Measurements from ENCODE around the gene DDX56.

Gene DDX56

DNA sequence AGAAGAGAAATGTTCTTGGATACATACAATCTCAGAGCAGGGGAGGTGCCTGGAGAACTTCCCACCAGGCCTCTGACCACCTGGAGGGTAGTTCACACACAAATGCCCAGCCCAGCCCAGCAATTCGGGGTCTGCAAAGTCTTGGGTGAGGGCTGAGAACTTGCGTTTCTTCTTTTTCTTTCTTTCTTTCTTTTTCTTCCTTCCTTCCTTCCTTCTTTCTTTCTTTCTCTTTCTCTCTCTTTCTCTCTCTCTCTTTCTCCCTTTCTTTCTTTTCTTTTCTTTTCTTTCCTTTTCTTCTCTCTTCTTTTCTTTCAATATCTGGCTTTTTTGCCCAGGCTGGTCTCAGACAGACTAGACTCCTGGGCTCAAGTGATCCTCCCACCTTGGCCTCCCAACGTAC, 54.9 kb downstream of the DDX56 start (continued):
- TF ChIP-seq BACH2 (CRISPR knock-in tag; IDR thresholded peaks at IDR 0.05; ENCODE audit: borderline replicate concordance), result no peak

DNA sequence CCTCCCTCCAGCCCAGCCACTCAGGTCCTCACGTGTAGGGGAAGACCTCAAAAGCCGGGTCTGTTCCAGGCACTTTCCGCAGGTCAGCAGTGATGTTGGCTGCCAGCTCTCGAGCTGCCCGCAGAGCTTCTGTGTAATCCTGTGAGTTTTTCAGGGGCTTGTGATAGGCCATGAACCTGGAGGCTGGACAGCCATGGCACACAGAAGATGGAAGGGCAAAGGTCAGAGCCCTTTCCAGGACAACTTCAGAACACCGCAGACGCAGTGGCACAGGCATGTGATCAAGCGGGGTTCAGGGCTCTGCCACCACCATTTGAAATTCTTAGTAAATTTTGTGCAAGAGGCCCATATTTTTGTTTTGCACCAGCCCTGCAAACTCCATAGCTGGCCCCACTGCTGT, 56.5 kb downstream of the DDX56 start:
- TF ChIP-seq SNAI2 (CRISPR knock-in tag; IDR thresholded peaks at IDR 0.05), result no peak
- no peak for TF ChIP-seq POU6F1 (CRISPR knock-in tag; IDR thresholded peaks at IDR 0.05; ENCODE audit: borderline replicate concordance, low read depth)
- no peak for TF ChIP-seq PATZ1 (CRISPR knock-in tag; IDR thresholded peaks at IDR 0.05; ENCODE audit: borderline replicate concordance)
- no peak for TF ChIP-seq ZNF70 (CRISPR knock-in tag; IDR thresholded peaks at IDR 0.05)
- TF ChIP-seq ISL1 (CRISPR knock-in tag; IDR thresholded peaks at IDR 0.05), result no peak
- TF ChIP-seq ZFP3 (CRISPR knock-in tag; IDR thresholded peaks at IDR 0.05), result no peak
- TF ChIP-seq PPARA (CRISPR knock-in tag; IDR thresholded peaks at IDR 0.05; ENCODE audit: borderline replicate concordance), result no peak
- no peak for TF ChIP-seq ESRRG (CRISPR knock-in tag; IDR thresholded peaks at IDR 0.05)
- no peak for TF ChIP-seq GLIS3 (CRISPR knock-in tag; IDR thresholded peaks at IDR 0.05)
- ATAC-seq, result no peak

Measured in SK-N-SH treated with all-trans-retinoic acid at 6 μM for 48 hours (cell line).